ENCODE data around the gene DDX42.

Gene DDX42

DNA sequence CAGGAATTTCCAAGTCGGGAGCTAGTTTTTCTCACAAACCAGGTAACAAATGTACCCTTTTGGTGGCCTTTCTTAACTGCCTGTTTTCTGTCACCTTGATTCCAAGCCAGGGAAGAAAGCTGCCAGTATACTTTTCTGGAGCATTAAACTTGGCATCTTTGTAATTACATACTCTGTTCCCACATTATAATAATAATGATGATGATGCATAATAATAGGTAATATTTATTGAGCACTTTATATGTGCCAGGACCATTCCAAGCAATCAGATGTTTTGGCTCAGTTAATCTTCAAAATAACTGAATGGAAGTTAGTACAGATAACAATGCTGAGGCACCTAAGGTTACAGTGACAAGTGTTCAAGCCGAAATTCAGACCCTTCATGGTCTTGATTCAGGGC is 42.2 kb downstream of the DDX42 start:
- H3K9ac ChIP-seq (ENCODE audit: low read length), result no peak overlapping the region
- H3K9me3 ChIP-seq (ENCODE audit: control insufficient read depth, low read depth, low read length), result no peaks in the 10 kb centered on the region
- no peaks in the 10 kb centered on the region for H3K4me1 ChIP-seq (ENCODE audit: control insufficient read depth, low read depth, low read length)
- H3K27ac ChIP-seq (ENCODE audit: low read length), result no peak overlapping the region
- no peaks in the 10 kb centered on the region for H3K27me3 ChIP-seq (ENCODE audit: control insufficient read depth, insufficient read depth, low read length)
- peaks cover 100% of the 10 kb centered on the region for H3K36me3 ChIP-seq (ENCODE audit: control insufficient read depth, low read depth, low read length)
- H3K4me3 ChIP-seq (ENCODE audit: low read length), result no peak overlapping the region

GRCh38 chr17:63816669-63817068 is 42.7 kb downstream of the DDX42 start:
- H3K9me3 ChIP-seq (ENCODE audit: control insufficient read depth, low read depth, low read length), result no peaks in the 10 kb centered on the region
- no peaks in the 10 kb centered on the region for H3K27me3 ChIP-seq (ENCODE audit: control insufficient read depth, insufficient read depth, low read length)
- H3K4me3 ChIP-seq (ENCODE audit: low read length), result no peak overlapping the region
- H3K36me3 ChIP-seq (ENCODE audit: control insufficient read depth, low read depth, low read length), result peaks cover 100% of the 10 kb centered on the region
- no peak overlapping the region for H3K27ac ChIP-seq (ENCODE audit: low read length)
- H3K4me1 ChIP-seq (ENCODE audit: control insufficient read depth, low read depth, low read length), result no peaks in the 10 kb centered on the region
- no peak overlapping the region for H3K9ac ChIP-seq (ENCODE audit: low read length)

GRCh38 chr17:63817736-63818385 is 43.9 kb downstream of the DDX42 start:
- H3K9me3 ChIP-seq (ENCODE audit: control insufficient read depth, low read depth, low read length), result no peaks in the 10 kb centered on the region
- H3K4me3 ChIP-seq (ENCODE audit: low read length), result no peak overlapping the region
- H3K27ac ChIP-seq (ENCODE audit: low read length), result no peak overlapping the region
- peaks cover 100% of the 10 kb centered on the region for H3K36me3 ChIP-seq (ENCODE audit: control insufficient read depth, low read depth, low read length)
- H3K9ac ChIP-seq (ENCODE audit: low read length), result no peak overlapping the region
- no peaks in the 10 kb centered on the region for H3K27me3 ChIP-seq (ENCODE audit: control insufficient read depth, insufficient read depth, low read length)
- no peaks in the 10 kb centered on the region for H3K4me1 ChIP-seq (ENCODE audit: control insufficient read depth, low read depth, low read length)

- peaks cover 98% of the 10 kb centered on the region for H3K36me3 ChIP-seq (ENCODE audit: control insufficient read depth, low read depth, low read length)
- H3K27ac ChIP-seq (ENCODE audit: low read length), result no peak overlapping the region
- no peaks in the 10 kb centered on the region for H3K27me3 ChIP-seq (ENCODE audit: control insufficient read depth, insufficient read depth, low read length)
- no peak overlapping the region for H3K9ac ChIP-seq (ENCODE audit: low read length)
- no peaks in the 10 kb centered on the region for H3K4me1 ChIP-seq (ENCODE audit: control insufficient read depth, low read depth, low read length)
- H3K9me3 ChIP-seq (ENCODE audit: control insufficient read depth, low read depth, low read length), result no peaks in the 10 kb centered on the region
- H3K4me3 ChIP-seq (ENCODE audit: low read length), result no peak overlapping the region
Observed at GRCh38 chr17:63819131-63819530, 45.2 kb downstream of the DDX42 start.

- Histone ChIP-seq H3K9me3 (ENCODE audit: control insufficient read depth, low read depth, low read length) (no peaks in the 10 kb centered on the region), H3K27ac (ENCODE audit: low read length) (no peak overlapping the region), H3K4me3 (ENCODE audit: low read length) (no peak overlapping the region), H3K27me3 (ENCODE audit: control insufficient read depth, insufficient read depth, low read length) (no peaks in the 10 kb centered on the region), H3K9ac (ENCODE audit: low read length) (no peak overlapping the region), H3K36me3 (ENCODE audit: control insufficient read depth, low read depth, low read length) (peaks cover 98% of the 10 kb centered on the region), H3K4me1 (ENCODE audit: control insufficient read depth, low read depth, low read length) (no peaks in the 10 kb centered on the region)
Observed at GRCh38 chr17:63819585-63820537, 45.9 kb downstream of the DDX42 start.

DNA sequence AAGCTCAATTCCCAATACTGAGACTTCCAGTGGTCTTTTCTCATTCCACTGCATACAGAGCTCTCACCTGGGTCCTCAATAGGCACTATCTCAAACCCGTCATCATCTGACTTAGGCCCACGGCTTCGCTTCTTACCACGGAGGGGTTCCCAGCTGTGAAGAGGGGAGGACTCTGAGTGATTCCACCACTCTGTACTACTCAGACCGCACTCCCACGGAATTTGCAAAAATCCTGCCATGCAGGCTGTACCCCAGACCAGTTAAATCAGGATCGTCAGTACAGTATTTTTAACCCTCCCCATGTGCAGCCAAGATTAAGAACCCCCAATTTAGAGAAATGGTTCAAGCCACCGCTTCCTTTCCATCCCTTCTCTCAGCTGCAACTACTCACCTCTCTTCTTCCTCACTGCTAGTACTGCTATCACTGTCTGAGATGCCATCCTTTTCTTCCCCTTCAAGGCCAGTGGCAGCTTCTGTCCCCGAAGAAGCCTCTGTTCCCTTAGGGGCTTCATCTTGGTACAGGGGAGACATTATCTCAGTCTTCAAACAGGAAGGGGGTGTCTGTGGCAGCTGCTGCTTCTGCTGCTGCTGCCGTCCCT is 47.1 kb downstream of the DDX42 start:
- Histone ChIP-seq H3K4me3 (ENCODE audit: low read length) (no peak overlapping the region), H3K9ac (ENCODE audit: low read length) (no peak overlapping the region), H3K27me3 (ENCODE audit: control insufficient read depth, insufficient read depth, low read length) (no peaks in the 10 kb centered on the region), H3K27ac (ENCODE audit: low read length) (no peak overlapping the region), H3K36me3 (ENCODE audit: control insufficient read depth, low read depth, low read length) (peaks cover 97% of the 10 kb centered on the region), H3K9me3 (ENCODE audit: control insufficient read depth, low read depth, low read length) (no peaks in the 10 kb centered on the region), H3K4me1 (ENCODE audit: control insufficient read depth, low read depth, low read length) (no peaks in the 10 kb centered on the region)

DNA sequence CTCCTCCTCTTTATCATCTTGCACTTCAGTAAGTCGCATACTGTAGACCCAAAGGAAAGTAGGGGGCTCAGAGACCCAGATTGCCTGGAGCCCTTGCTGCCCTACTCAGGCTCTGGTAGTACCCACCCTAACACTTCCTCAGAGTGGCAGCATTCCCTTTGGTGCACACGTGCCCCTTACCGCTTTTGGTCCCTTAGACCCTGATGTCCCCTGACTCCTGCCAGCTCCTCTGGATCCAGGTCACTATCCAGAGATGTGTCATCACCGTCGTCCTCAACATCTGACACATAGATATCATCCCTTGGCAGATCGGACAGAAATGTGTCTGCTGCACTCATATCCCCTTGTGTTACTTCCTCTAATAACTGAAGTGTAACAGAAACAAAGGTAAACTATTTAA is 47.8 kb downstream of the DDX42 start:
- Histone ChIP-seq H3K4me3 (ENCODE audit: low read length) (no peak overlapping the region), H3K27me3 (ENCODE audit: control insufficient read depth, insufficient read depth, low read length) (no peaks in the 10 kb centered on the region), H3K9ac (ENCODE audit: low read length) (no peak overlapping the region), H3K4me1 (ENCODE audit: control insufficient read depth, low read depth, low read length) (no peaks in the 10 kb centered on the region), H3K36me3 (ENCODE audit: control insufficient read depth, low read depth, low read length) (peaks cover 90% of the 10 kb centered on the region), H3K27ac (ENCODE audit: low read length) (no peak overlapping the region), H3K9me3 (ENCODE audit: control insufficient read depth, low read depth, low read length) (no peaks in the 10 kb centered on the region)

GRCh38 chr17:63822537-63822936 is 48.6 kb downstream of the DDX42 start:
- Histone ChIP-seq H3K9ac (ENCODE audit: low read length) (no peak overlapping the region), H3K27ac (ENCODE audit: low read length) (no peak overlapping the region), H3K4me1 (ENCODE audit: control insufficient read depth, low read depth, low read length) (no peaks in the 10 kb centered on the region), H3K4me3 (ENCODE audit: low read length) (no peak overlapping the region), H3K27me3 (ENCODE audit: control insufficient read depth, insufficient read depth, low read length) (no peaks in the 10 kb centered on the region), H3K36me3 (ENCODE audit: control insufficient read depth, low read depth, low read length) (peaks cover 82% of the 10 kb centered on the region), H3K9me3 (ENCODE audit: control insufficient read depth, low read depth, low read length) (no peaks in the 10 kb centered on the region)

- peaks cover 4% of the 10 kb centered on the region for H3K4me1 ChIP-seq (ENCODE audit: control insufficient read depth, low read depth, low read length)
- no peak overlapping the region for H3K4me3 ChIP-seq (ENCODE audit: low read length)
- H3K27ac ChIP-seq (ENCODE audit: low read length), result no peak overlapping the region
- no peaks in the 10 kb centered on the region for H3K9me3 ChIP-seq (ENCODE audit: control insufficient read depth, low read depth, low read length)
- peaks cover 71% of the 10 kb centered on the region for H3K36me3 ChIP-seq (ENCODE audit: control insufficient read depth, low read depth, low read length)
- H3K27me3 ChIP-seq (ENCODE audit: control insufficient read depth, insufficient read depth, low read length), result no peaks in the 10 kb centered on the region
- no peak overlapping the region for H3K9ac ChIP-seq (ENCODE audit: low read length)
Observed at GRCh38 chr17:63823659-63824331, 49.8 kb downstream of the DDX42 start.

GRCh38 chr17:63824362-63824761 is 50.4 kb downstream of the DDX42 start:
- Histone ChIP-seq H3K27ac (ENCODE audit: low read length) (no peak overlapping the region), H3K4me1 (ENCODE audit: control insufficient read depth, low read depth, low read length) (peaks cover 4% of the 10 kb centered on the region), H3K36me3 (ENCODE audit: control insufficient read depth, low read depth, low read length) (peaks cover 71% of the 10 kb centered on the region)

GRCh38 chr17:63826468-63827001 is 52.6 kb downstream of the DDX42 start:
- H3K27me3 ChIP-seq (ENCODE audit: control insufficient read depth, insufficient read depth, low read length), result no peaks in the 10 kb centered on the region
- H3K4me3 ChIP-seq (ENCODE audit: low read length), result peak overlapping the region; percentile 97
- peak overlapping the region; percentile 100 for H3K27ac ChIP-seq (ENCODE audit: low read length)
- H3K9ac ChIP-seq (ENCODE audit: low read length), result peak overlapping the region; percentile 97
- peaks cover 71% of the 10 kb centered on the region for H3K36me3 ChIP-seq (ENCODE audit: control insufficient read depth, low read depth, low read length)
- no peaks in the 10 kb centered on the region for H3K9me3 ChIP-seq (ENCODE audit: control insufficient read depth, low read depth, low read length)
- peaks cover 4% of the 10 kb centered on the region for H3K4me1 ChIP-seq (ENCODE audit: control insufficient read depth, low read depth, low read length)

More at GRCh38 chr17:63824362-63824761, 50.4 kb downstream of the DDX42 start:
- H3K4me3 ChIP-seq (ENCODE audit: low read length), result no peak overlapping the region
- no peaks in the 10 kb centered on the region for H3K9me3 ChIP-seq (ENCODE audit: control insufficient read depth, low read depth, low read length)
- H3K9ac ChIP-seq (ENCODE audit: low read length), result no peak overlapping the region
- H3K27me3 ChIP-seq (ENCODE audit: control insufficient read depth, insufficient read depth, low read length), result no peaks in the 10 kb centered on the region

All from iPS-18a (cell line).